Tibial artery (tissue), 4 donors: ENCODE results near the gene FHL3.

ENCODE experiments used
- DNase-seq, 2 donors: peaks; one replicate each; pipeline ENCODE4 v3.0.0-alpha.2; 2019
- H3K27ac ChIP-seq, 2 donors: fragments of 200-600 bp; sonication (generic) in 1 of 2; 1 replicate in 1 of 2; 2 replicates in 1 of 2; pipeline ENCODE4 v1.5.1; 2018 to 2019; ENCODE audit warnings: mild to moderate bottlenecking in 1 of 2
- H3K27me3 ChIP-seq, 2 donors: fragments of 200-600 bp; sonication (generic) in 1 of 2; one replicate each; pipeline versions ENCODE4 v1.5.1 to v1.6.0; 2016 to 2019
- H3K36me3 ChIP-seq, 3 donors: fragments of 200-600 bp; sonication (generic) in 2 of 3; one replicate each; pipeline ENCODE4 v1.5.1; 2016 to 2019; ENCODE audit warnings: mild to moderate bottlenecking in 2 of 3
- H3K4me1 ChIP-seq, 4 donors: fragments of 200-600 bp; sonication (generic) in 2 of 4; 1 replicate in 3 of 4; 2 replicates in 1 of 4; pipeline ENCODE4 v1.5.1; 2016 to 2019
- H3K4me3 ChIP-seq, 2 donors: fragments of 200-600 bp; sonication (generic) in 1 of 2; 1 replicate in 1 of 2; 2 replicates in 1 of 2; pipeline ENCODE4 v1.5.1; 2018 to 2019; ENCODE audit warnings: mild to moderate bottlenecking in 2 of 2
- H3K9me3 ChIP-seq, 3 donors: fragments of 200-600 bp; sonication (generic) in 1 of 3; one replicate each; pipeline ENCODE4 v1.5.1; 2016 to 2019
- intact Hi-C: fragments of 100-400 bp; cut with DNase I; formaldehyde crosslinking; loops from one replicate; pipeline ENCODE4 v1.15.0; 2023; ENCODE audit warnings: low total_unique reads
- TF ChIP-seq, protein P1 (sequence below), 2 experiments: fragments of 200-600 bp in 1 of 2; fragments of 450-650 bp in 1 of 2; IDR thresholded peaks; one replicate each; pipeline ENCODE4 v1.5.1; 2017 to 2019; ENCODE audit warnings: antibody characterized with exemption in 2 of 2, mild to moderate bottlenecking in 1 of 2, moderate library complexity in 1 of 2

FHL3 gene

DNA sequence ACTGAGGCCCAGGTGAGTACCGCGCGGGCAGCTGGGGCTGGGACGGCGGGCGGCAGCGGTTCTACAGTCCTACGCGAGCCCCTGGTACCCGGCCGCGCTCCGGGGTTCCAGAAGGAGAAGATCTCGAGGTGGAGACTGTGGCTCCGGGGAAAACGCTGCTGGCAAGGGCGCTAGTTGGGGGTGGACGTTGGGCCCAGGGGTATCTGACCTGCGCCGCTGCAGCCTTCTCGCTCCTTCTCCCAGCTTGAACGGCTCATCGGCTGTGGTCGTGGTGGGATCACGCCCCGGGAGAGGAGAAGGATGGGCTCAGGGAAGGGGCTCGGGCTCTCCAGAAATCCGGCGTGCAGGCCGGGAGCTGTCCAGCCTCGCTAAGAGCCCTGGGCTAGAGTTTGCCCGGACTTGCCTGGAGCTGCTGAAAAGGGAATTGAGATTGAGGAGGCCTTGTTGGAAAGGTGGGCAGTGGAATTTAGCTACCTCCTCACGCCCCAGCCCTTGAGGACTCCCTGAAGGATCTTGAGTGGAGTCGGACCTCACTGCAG lies 42.4 kb upstream of the FHL3 start:
- TF ChIP-seq, protein P1, sequence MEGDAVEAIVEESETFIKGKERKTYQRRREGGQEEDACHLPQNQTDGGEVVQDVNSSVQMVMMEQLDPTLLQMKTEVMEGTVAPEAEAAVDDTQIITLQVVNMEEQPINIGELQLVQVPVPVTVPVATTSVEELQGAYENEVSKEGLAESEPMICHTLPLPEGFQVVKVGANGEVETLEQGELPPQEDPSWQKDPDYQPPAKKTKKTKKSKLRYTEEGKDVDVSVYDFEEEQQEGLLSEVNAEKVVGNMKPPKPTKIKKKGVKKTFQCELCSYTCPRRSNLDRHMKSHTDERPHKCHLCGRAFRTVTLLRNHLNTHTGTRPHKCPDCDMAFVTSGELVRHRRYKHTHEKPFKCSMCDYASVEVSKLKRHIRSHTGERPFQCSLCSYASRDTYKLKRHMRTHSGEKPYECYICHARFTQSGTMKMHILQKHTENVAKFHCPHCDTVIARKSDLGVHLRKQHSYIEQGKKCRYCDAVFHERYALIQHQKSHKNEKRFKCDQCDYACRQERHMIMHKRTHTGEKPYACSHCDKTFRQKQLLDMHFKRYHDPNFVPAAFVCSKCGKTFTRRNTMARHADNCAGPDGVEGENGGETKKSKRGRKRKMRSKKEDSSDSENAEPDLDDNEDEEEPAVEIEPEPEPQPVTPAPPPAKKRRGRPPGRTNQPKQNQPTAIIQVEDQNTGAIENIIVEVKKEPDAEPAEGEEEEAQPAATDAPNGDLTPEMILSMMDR (IDR thresholded peaks at IDR 0.05): no peak
- peak overlapping the region; percentile 50 to 54 for H3K27ac ChIP-seq

DNA sequence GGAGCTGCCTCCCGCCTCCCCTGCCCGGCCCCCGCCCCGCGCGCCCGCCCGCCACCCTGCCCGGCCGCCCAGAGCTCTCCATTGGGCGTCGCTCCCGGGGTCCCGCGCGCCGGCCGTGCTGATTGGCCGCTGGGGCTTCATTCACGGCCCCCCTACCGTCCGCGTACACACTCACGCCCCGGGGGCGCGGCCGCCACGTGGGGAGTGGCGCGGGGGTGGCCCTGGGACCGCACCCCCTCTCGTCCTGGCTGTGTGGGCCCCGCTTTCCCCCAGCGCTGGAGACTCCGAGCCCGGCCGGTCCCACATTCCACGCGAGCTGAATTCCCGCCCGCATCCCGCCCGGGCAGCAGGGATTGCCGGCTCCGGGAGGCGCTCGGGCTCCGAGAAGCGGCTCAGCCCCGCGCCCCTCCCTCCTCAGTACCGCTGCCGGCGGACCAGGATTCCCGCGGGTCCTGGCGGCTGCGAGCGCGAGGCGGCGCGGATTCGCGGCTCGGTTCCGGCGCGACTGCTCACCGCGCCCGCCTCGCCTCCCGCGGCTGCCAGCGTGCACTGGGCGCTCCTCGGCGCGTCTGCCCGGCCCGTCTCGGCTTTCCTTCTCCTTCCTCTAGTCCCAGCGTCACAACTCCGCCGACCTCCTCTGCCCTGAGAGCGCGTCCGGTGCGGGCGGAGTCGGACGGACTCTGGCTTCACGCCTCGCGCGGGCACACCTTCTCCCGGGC lies 41.7 kb upstream of the FHL3 start:
- peak; percentile 84 to 90 for DNase-seq
- intact Hi-C loops: no loop called here
- H3K9me3 ChIP-seq: no peaks in the 10 kb centered on the region
- peaks cover 0 to 38% (median 26%) of the 10 kb centered on the region in 4 donors for H3K4me1 ChIP-seq
- TF ChIP-seq, protein P1 (IDR thresholded peaks at IDR 0.05): no peak
- H3K27ac ChIP-seq: peak overlapping the region; percentile 50 to 54
- peak overlapping the region; percentile 58 to 62 for H3K4me3 ChIP-seq
- H3K36me3 ChIP-seq: no peaks in the 10 kb centered on the region
- H3K27me3 ChIP-seq: peaks cover 10 to 39% of the 10 kb centered on the region in 2 donors

More for the DNA sequence above, 42.4 kb upstream of the FHL3 start:
- Histone ChIP-seq H3K9me3 (no peaks in the 10 kb centered on the region), H3K27me3 (peaks cover 9 to 32% of the 10 kb centered on the region in 2 donors), H3K36me3 (no peaks in the 10 kb centered on the region), H3K4me1 (peaks cover 0 to 38% (median 26%) of the 10 kb centered on the region in 4 donors), H3K4me3 (peak overlapping the region; percentile 58 to 62)
- intact Hi-C loops: no loop called here
- no peak for DNase-seq

DNA sequence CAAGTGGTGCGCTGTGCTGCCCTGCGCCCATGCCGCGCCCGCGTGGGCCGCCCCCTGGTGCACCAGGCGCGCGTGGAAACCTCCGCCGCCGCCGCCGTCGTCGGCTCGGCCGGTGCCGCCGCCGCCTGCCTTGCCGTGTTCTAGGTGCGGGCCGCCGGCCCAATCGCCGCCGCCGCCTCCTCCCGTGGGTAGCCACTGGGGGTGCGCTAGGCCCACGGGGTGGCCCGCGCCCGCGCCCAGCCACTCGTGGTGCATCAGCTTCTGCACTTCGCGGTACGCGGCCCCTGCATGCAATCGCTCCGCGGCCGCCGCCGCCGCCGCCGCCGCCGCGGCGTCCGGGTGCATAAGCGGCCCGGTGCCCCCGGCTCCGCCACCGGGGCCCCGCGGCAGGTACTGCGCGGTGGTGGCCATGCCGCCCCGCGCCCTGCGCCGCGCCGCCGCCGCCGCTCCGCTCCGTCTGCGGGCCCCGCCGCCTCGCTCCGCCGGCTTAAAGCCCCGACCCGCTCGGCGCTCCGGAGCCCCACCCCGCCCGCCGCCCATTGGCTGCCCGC lies 41.1 kb upstream of the FHL3 start, which contains the start of gene POU3F1:
Gene POU3F1, minus strand, starts transcription at position 461 of the 551 bp plus-strand sequence. Its CDS starts 50 bp downstream, at position 411.
- Histone ChIP-seq H3K4me1 (peaks cover 0 to 38% (median 26%) of the 10 kb centered on the region in 4 donors), H3K9me3 (no peaks in the 10 kb centered on the region), H3K27ac (peak within 1 kb of the TSS; percentile 50 to 54), H3K36me3 (no peaks in the 10 kb centered on the region), H3K27me3 (peaks cover 10 to 45% of the 10 kb centered on the region in 2 donors), H3K4me3 (peak within 1 kb of the TSS; percentile 58 to 62)
- DNase-seq: no peak
- intact Hi-C loops: no loop called here
- TF ChIP-seq, protein P1 (IDR thresholded peaks at IDR 0.05): no peak

DNA sequence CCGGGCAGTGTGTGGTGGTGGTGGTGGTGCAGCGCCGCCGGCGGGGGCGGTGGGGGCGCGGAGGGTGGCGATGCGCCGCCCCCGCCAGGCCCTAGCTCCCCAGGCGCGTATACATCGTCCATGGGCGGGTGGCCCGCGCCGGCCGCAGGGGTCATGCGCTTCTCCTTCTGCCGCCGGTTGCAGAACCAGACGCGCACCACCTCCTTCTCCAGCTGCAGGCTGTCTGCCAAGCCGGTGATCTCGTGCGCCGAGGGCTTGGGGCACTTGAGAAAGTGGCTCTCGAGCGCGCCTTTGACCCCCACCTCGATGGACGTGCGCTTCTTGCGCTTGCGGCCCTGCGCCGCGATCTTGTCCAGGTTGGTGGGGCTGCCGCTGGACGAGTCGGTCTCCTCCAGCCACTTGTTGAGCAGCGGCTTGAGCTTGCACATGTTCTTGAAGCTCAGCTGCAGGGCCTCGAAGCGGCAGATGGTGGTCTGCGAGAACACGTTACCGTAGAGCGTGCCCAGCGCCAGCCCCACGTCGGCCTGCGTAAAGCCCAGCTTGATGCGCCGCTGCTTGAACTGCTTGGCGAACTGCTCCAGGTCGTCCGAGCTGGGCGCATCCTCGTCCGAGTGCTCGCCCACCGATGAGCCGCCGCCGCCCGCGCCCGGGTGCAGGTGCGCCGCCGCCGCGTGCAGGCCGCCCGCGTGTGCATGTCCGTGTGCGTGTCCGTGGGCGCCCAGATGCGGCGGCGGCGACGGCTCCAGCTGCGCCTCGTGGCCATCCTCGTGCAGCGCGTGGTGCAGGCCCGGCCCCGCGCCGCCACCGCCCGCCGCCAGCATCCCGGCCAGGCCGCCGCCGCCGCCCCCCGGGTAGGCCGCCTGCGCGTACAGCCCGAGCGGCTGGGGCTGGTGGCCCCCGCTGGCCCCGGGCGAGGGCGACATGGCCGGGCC lies 40.4 kb upstream of the FHL3 start:
- H3K27me3 ChIP-seq: peaks cover 10 to 52% of the 10 kb centered on the region in 2 donors
- DNase-seq: no peak
- H3K27ac ChIP-seq: no peak overlapping the region
- H3K4me3 ChIP-seq: peak overlapping the region; percentile 58 to 62
- intact Hi-C loops: no loop called here
- no peaks in the 10 kb centered on the region for H3K9me3 ChIP-seq
- H3K36me3 ChIP-seq: no peaks in the 10 kb centered on the region
- H3K4me1 ChIP-seq: peaks cover 0 to 38% (median 26%) of the 10 kb centered on the region in 4 donors
- TF ChIP-seq, protein P1 (IDR thresholded peaks at IDR 0.05): no peak
